ENCODE measurements around the gene ANKRD42. TPM values are rescaled to one million over a fixed set of nuclear protein-coding genes. Genes with fewer than 3 reads are reported as not detected.

Gene ANKRD42
- total and polyA plus RNA-seq, 9 of the 15 experiments (the other 6 are each of a cell fraction or from before 2014, with no cell fraction given): 2.8 to 9.1 (median 6.1) TPM

DNA sequence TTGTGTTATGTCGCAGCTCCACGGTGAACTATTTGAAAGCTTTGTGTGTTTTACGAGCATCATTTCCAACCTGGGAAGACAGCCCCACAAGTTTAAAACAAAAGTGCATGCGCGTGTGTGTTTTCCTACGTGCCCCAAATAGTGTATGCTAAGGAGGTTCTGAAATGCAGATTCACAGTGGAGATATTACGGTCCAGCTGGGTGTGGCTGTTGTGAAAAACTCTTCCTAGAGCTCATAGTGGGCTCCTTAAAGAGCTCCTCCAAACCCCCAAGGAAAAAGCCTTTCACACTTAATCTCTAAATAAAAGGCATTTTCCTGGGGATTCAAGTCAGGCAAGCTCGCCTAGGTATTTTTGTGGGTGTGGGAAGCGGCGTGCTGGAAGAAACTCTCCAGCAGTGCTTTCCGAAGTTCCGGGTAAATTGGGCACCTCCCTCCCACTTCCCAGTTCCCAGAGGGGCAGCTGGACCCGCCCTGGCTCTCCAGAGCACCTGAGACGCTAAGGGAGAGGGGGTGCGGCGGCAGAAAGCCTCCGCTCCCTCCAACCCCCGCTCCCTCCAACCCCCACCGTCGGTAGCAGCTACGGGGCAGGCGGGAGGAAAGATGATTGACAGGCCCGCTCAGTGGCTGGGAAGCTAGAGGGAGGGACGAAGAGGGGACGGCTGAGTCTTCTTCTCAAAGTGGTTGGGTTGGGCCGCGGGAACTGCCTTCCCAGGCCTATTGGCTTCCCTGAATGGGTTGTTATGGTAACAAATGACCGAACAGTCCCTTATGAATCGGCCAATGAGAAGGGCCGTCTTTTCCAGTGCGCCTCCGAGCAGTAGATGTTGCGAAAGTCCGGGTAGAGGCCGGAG is 37.1 kb upstream of the ANKRD42 start (continued):
- TF ChIP-seq NR2C2 (CRISPR knock-in tag; IDR thresholded peaks at IDR 0.05) (no peak), NR2C2 (tag; IDR thresholded peaks at IDR 0.05) (peak; percentile 39), NR2F6 (CRISPR knock-in tag; IDR thresholded peaks at IDR 0.05) (no peak), IFI16 (CRISPR knock-in tag; IDR thresholded peaks at IDR 0.05) (no peak), MTA2 (IDR thresholded peaks at IDR 0.05; ENCODE audit: low read depth) (no peak; the same call in 1 of the 2 replicates), ASH1L (IDR thresholded peaks at IDR 0.05; ENCODE audit: borderline replicate concordance, low read depth, partially characterized antibody) (peak; percentile 70), KLF6 (CRISPR knock-in tag; IDR thresholded peaks at IDR 0.05; ENCODE audit: borderline replicate concordance) (peak; percentile 83; the same call in 1 of the 2 replicates), SAFB2 (IDR thresholded peaks at IDR 0.05; ENCODE audit: borderline replicate concordance, low read depth, low read length, severe bottlenecking) (no peak), MTA1 (IDR thresholded peaks at IDR 0.05; ENCODE audit: borderline replicate concordance) (no peak; the same call in 1 of the 2 replicates), ZNF707 (CRISPR knock-in tag; conservative IDR thresholded peaks at IDR 0.05) (no peak), ZNF696 (CRISPR knock-in tag; conservative IDR thresholded peaks at IDR 0.05) (no peak), IRF2 (CRISPR knock-in tag; IDR thresholded peaks at IDR 0.05) (no peak), BRCA1 (IDR thresholded peaks at IDR 0.05) (no peak), BRCA1 (CRISPR knock-in tag; IDR thresholded peaks at IDR 0.05) (no peak), TARDBP (IDR thresholded peaks at IDR 0.05) (no peak), ZNF124 (CRISPR knock-in tag; IDR thresholded peaks at IDR 0.05) (no peak), MXI1 (IDR thresholded peaks at IDR 0.05; ENCODE audit: low read depth, low read length) (peak; percentile 85; the same call in 1 of the 2 replicates), ZNF785 (CRISPR knock-in tag; IDR thresholded peaks at IDR 0.05) (no peak), MECOM (CRISPR knock-in tag; IDR thresholded peaks at IDR 0.05) (no peak), SNIP1 (IDR thresholded peaks at IDR 0.05; ENCODE audit: low read depth) (no peak)
- TF ChIP-seq, protein P1, sequence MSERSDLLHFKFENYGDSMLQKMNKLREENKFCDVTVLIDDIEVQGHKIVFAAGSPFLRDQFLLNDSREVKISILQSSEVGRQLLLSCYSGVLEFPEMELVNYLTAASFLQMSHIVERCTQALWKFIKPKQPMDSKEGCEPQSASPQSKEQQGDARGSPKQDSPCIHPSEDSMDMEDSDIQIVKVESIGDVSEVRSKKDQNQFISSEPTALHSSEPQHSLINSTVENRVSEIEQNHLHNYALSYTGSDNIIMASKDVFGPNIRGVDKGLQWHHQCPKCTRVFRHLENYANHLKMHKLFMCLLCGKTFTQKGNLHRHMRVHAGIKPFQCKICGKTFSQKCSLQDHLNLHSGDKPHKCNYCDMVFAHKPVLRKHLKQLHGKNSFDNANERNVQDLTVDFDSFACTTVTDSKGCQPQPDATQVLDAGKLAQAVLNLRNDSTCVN (CRISPR knock-in tag; IDR thresholded peaks at IDR 0.05): 0 out of 2 replicates have a peak, but pooled peaks have one; percentile 8
- TF ChIP-seq, protein P2, sequence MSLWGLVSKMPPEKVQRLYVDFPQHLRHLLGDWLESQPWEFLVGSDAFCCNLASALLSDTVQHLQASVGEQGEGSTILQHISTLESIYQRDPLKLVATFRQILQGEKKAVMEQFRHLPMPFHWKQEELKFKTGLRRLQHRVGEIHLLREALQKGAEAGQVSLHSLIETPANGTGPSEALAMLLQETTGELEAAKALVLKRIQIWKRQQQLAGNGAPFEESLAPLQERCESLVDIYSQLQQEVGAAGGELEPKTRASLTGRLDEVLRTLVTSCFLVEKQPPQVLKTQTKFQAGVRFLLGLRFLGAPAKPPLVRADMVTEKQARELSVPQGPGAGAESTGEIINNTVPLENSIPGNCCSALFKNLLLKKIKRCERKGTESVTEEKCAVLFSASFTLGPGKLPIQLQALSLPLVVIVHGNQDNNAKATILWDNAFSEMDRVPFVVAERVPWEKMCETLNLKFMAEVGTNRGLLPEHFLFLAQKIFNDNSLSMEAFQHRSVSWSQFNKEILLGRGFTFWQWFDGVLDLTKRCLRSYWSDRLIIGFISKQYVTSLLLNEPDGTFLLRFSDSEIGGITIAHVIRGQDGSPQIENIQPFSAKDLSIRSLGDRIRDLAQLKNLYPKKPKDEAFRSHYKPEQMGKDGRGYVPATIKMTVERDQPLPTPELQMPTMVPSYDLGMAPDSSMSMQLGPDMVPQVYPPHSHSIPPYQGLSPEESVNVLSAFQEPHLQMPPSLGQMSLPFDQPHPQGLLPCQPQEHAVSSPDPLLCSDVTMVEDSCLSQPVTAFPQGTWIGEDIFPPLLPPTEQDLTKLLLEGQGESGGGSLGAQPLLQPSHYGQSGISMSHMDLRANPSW (CRISPR knock-in tag; IDR thresholded peaks at IDR 0.05): no peak
- TF ChIP-seq, protein P3, sequence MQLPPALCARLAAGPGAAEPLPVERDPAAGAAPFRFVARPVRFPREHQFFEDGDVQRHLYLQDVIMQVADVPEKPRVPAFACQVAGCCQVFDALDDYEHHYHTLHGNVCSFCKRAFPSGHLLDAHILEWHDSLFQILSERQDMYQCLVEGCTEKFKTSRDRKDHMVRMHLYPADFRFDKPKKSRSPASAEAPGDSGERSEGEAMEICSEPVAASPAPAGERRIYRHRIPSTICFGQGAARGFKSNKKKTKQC (CRISPR knock-in tag; IDR thresholded peaks at IDR 0.05): no peak
- TF ChIP-seq, protein P4, sequence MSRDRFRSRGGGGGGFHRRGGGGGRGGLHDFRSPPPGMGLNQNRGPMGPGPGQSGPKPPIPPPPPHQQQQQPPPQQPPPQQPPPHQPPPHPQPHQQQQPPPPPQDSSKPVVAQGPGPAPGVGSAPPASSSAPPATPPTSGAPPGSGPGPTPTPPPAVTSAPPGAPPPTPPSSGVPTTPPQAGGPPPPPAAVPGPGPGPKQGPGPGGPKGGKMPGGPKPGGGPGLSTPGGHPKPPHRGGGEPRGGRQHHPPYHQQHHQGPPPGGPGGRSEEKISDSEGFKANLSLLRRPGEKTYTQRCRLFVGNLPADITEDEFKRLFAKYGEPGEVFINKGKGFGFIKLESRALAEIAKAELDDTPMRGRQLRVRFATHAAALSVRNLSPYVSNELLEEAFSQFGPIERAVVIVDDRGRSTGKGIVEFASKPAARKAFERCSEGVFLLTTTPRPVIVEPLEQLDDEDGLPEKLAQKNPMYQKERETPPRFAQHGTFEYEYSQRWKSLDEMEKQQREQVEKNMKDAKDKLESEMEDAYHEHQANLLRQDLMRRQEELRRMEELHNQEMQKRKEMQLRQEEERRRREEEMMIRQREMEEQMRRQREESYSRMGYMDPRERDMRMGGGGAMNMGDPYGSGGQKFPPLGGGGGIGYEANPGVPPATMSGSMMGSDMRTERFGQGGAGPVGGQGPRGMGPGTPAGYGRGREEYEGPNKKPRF (IDR thresholded peaks at IDR 0.05; ENCODE audit: low read depth, low read length): no peak
